K562 treated with DMSO at 1 percent for 24 hours (cell line): ENCODE results near the gene PNKP. TPM values are rescaled to one million over a fixed set of nuclear protein-coding genes. Genes with fewer than 3 reads are reported as not detected.

Experiments used
- total RNA-seq: library from RNA; unstranded; fragments of 300-600 nt; gene quantifications from 2 replicates; pipeline ENCODE4 v1.2.3, GENCODE V29; 2022; ENCODE audit warnings: low read depth; ENCODE audit not compliant: insufficient read depth

PNKP gene
- 66.3 and 78.1 TPM in 2 replicates for total RNA-seq

GRCh38 chr19:49866933-49867782 is at the start of gene PNKP:
PNKP (minus strand) TSS chr19:49867576; CDS start chr19:49867204, 372 bp downstream.

GRCh38 chr19:49896863-49897621 is 29.7 kb upstream of the PNKP start, which contains the start of gene IL4I1:
IL4I1 (minus strand) TSS chr19:49896887; CDS start chr19:49896160, 727 bp downstream.

GRCh38 chr19:49877020-49877878 is 9.9 kb upstream of the PNKP start, which contains the start of the genes AKT1S1 and TBC1D17:
AKT1S1 (minus strand) TSS chr19:49877355; CDS start chr19:49873295, 4,060 bp downstream.
TBC1D17 (plus strand) TSS chr19:49877702; CDS start chr19:49877724, 22 bp downstream.

GRCh38 chr19:49850487-49851342 is 16.7 kb downstream of the PNKP start, which contains the start of gene PTOV1:
PTOV1 (plus strand) TSS chr19:49851159.

GRCh38 chr19:49817964-49818648 is 49.3 kb downstream of the PNKP start, which contains the start of gene MED25:
MED25 (plus strand) TSS chr19:49818289; CDS start chr19:49818342, 53 bp downstream.

GRCh38 chr19:49812997-49813861 is 54.1 kb downstream of the PNKP start, which contains the start of gene FUZ:
FUZ (minus strand) TSS chr19:49813292; CDS start chr19:49813106, 186 bp downstream.

Other genes with a start within 250 kb of the PNKP start
- gene RRAS, start 227.4 kb downstream of the PNKP start, total RNA-seq, result 42.8 and 46.4 TPM in 2 replicates
- 76.9 and 81.6 TPM in 2 replicates for gene SCAF1, start 225.4 kb downstream of the PNKP start, total RNA-seq
- gene IRF3, start 201.7 kb downstream of the PNKP start, total RNA-seq, result 116 and 131 TPM in 2 replicates
- gene BCL2L12, start 201.6 kb downstream of the PNKP start, total RNA-seq, result 269 and 286 TPM in 2 replicates
- gene PRMT1, start 190.3 kb downstream of the PNKP start, total RNA-seq, result 183 and 212 TPM in 2 replicates
- 9.0 and 9.7 TPM in 2 replicates for gene ADM5, start 178.0 kb downstream of the PNKP start, total RNA-seq
- 7.8 and 8.0 TPM in 2 replicates for gene CPT1C, start 176.5 kb downstream of the PNKP start, total RNA-seq
- gene TSKS, start 104.3 kb downstream of the PNKP start, total RNA-seq, result 5.6 and 8.6 TPM in 2 replicates
- gene AP2A1, start 100.6 kb downstream of the PNKP start, total RNA-seq, result 168 and 176 TPM in 2 replicates
- gene FUZ, start 54.3 kb downstream of the PNKP start, total RNA-seq, result 6.3 and 14.1 TPM in 2 replicates
- gene MED25, start 49.3 kb downstream of the PNKP start, total RNA-seq, result 94.0 and 104 TPM in 2 replicates
- gene PTOV1, start 16.4 kb downstream of the PNKP start, total RNA-seq, result 217 and 237 TPM in 2 replicates
- 52.6 and 60.0 TPM in 2 replicates for gene AKT1S1, start 9.8 kb upstream of the PNKP start, total RNA-seq
- gene TBC1D17, start 10.1 kb upstream of the PNKP start, total RNA-seq, result 17.9 and 21.2 TPM in 2 replicates
- 3.1 and 4.1 TPM in 2 replicates for gene IL4I1, start 29.3 kb upstream of the PNKP start, total RNA-seq
- 973 and 1,076 TPM in 2 replicates for gene ATF5, start 61.6 kb upstream of the PNKP start, total RNA-seq
- gene NUP62, start 61.9 kb upstream of the PNKP start, total RNA-seq, result 72.0 and 81.7 TPM in 2 replicates
- gene SIGLEC11, start 93.6 kb upstream of the PNKP start, total RNA-seq, result not detected in 2 replicates
- gene VRK3, start 157.8 kb upstream of the PNKP start, total RNA-seq, result 76.5 and 90.4 TPM in 2 replicates
- 7.7 and 9.1 TPM in 2 replicates for gene ZNF473, start 158.4 kb upstream of the PNKP start, total RNA-seq